Thyroid gland (tissue), 4 donors: ENCODE measurements around the gene ZNF740. TPM values are rescaled to one million over a fixed set of nuclear protein-coding genes. Genes with fewer than 3 reads are reported as not detected.
"Not testable (repeated sequence)": the region's sequence is repeated elsewhere in the genome, so short reads cannot be mapped to it uniquely, and the experiment has no call there.

Experiments used
- DNase-seq, 2 donors: peaks; one replicate each; pipeline ENCODE4 v3.0.0-alpha.2; 2019
- H3K27ac ChIP-seq, 3 donors: fragments of 200-600 bp; sonication (generic); 1 replicate in 2 of 3; 2 replicates in 1 of 3; pipeline ENCODE4 v1.5.1; 2016 to 2019; ENCODE audit warnings: mild to moderate bottlenecking in 1 of 3, moderate library complexity in 1 of 3
- H3K27me3 ChIP-seq: fragments of 200-600 bp; sonication (generic); one replicate; pipeline ENCODE4 v1.5.1; 2019
- H3K36me3 ChIP-seq, 2 donors: fragments of 200-600 bp; sonication (generic); one replicate each; pipeline ENCODE4 v1.5.1; 2016 to 2019
- H3K4me1 ChIP-seq, 2 donors: fragments of 200-600 bp; sonication (generic); one replicate each; pipeline ENCODE4 v1.5.1; 2017 to 2019
- H3K4me3 ChIP-seq, 3 donors: fragments of 200-600 bp; sonication (generic); replicated peaks in 1 of 3; 1 replicate in 2 of 3; 2 replicates in 1 of 3; pipeline ENCODE4 v1.5.1; 2016; ENCODE audit warnings: mild to moderate bottlenecking in 1 of 3
- H3K9me3 ChIP-seq: fragments of 200-600 bp; sonication (generic); one replicate; pipeline ENCODE4 v1.5.1; 2017
- CTCF ChIP-seq, 6 experiments: fragments of 200-600 bp in 3 of 6; fragments of 450-650 bp in 3 of 6; sonication (generic) in 3 of 6; IDR thresholded peaks; one replicate each; pipeline ENCODE4 v1.5.1; 2016 to 2019; ENCODE audit warnings: antibody characterized with exemption in 6 of 6, mild to moderate bottlenecking in 2 of 6, inconsistent platforms in 1 of 6, moderate library complexity in 1 of 6
- POLR2A ChIP-seq, 2 donors: fragments of 450-650 bp; IDR thresholded peaks; one replicate each; pipeline ENCODE4 v1.6.1; 2017; ENCODE audit warnings: antibody characterized with exemption in 2 of 2, mild to moderate bottlenecking in 2 of 2, moderate library complexity in 1 of 2
- WGBS, 2 donors: methylation state at CpG; one replicate each; pipeline ENCODE4 v1.1.5; 2017; 5-methylcytosine and 5-hydroxymethylcytosine counted together
- intact Hi-C: fragments of 100-400 bp; cut with DNase I; formaldehyde crosslinking; loops from one replicate; pipeline ENCODE4 v1.15.1; 2023
- total RNA-seq, 4 donors: library from RNA; depleted of rRNA; stranded (reverse); fragments of >200 nt; gene quantifications; one replicate each; pipeline ENCODE4 v1.2.3, GENCODE V29; 2016

ZNF740 gene
- total RNA-seq, 4 donors from 2014 or later: 16.5 to 22.8 (median 20.6) TPM

- 19 to 20% methylated on average over 14 of the region's 14 CpGs for WGBS, 2 donors
- Histone ChIP-seq H3K9me3 (no peaks in the 10 kb centered on the region), H3K27me3 (no peaks in the 10 kb centered on the region), H3K36me3 (no peaks in the 10 kb centered on the region), H3K4me1 (no peaks in the 10 kb centered on the region), H3K27ac (no peak overlapping the region), H3K4me3 (no peak overlapping the region)
- peak; percentile 81 to 84 for DNase-seq
- TF ChIP-seq POLR2A (IDR thresholded peaks at IDR 0.05): no peak
- TF ChIP-seq CTCF (IDR thresholded peaks at IDR 0.05): peak; percentile 80 to 96 (median 96)
- intact Hi-C loops: no loop called here
Observed at GRCh38 chr12:53159195-53159839, 21.2 kb upstream of the ZNF740 start.

DNA sequence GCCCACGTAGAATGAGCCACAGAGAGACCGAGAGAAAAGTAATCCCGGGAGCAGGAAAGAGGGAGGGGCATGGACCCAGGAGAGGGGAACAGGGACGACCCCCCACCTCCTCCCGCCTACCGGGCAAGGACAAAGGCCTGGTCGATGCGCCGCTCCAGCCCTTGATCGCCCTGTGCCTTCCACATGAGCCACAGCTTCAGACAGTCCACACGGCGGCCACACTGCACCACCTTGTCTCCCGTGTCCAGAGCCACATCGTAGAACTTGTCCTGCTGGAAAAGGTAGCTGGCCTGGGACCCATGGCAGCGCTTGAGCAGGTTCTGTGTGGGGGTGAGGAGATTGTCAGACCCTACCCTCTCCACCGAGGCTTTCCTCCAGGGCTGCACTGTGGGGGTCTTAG lies 20.5 kb upstream of the ZNF740 start:
- Histone ChIP-seq H3K36me3 (no peaks in the 10 kb centered on the region), H3K4me3 (no peak overlapping the region), H3K27ac (no peak overlapping the region), H3K9me3 (no peaks in the 10 kb centered on the region), H3K4me1 (no peaks in the 10 kb centered on the region), H3K27me3 (no peaks in the 10 kb centered on the region)
- intact Hi-C loops: loop anchor here (5.0 kb wide), 1 partner anchor 37 kb away; no protein-coding TSS in a partner anchor
- 85% methylated on average over 16 of the region's 16 CpGs for WGBS, 2 donors
- DNase-seq: no peak
- TF ChIP-seq POLR2A (IDR thresholded peaks at IDR 0.05): no peak
- TF ChIP-seq CTCF (IDR thresholded peaks at IDR 0.05): no peak

- Histone ChIP-seq H3K4me3 (no peak overlapping the region), H3K27ac (no peak overlapping the region), H3K36me3 (no peaks in the 10 kb centered on the region), H3K4me1 (no peaks in the 10 kb centered on the region), H3K9me3 (no peaks in the 10 kb centered on the region), H3K27me3 (no peaks in the 10 kb centered on the region)
- no peak for TF ChIP-seq CTCF (IDR thresholded peaks at IDR 0.05)
- no peak for DNase-seq
- 83 to 88% methylated on average over 2 of the region's 2 CpGs for WGBS, 2 donors
- intact Hi-C loops: loop anchor here (5.0 kb wide), 1 partner anchor 37 kb away; no protein-coding TSS in a partner anchor
Observed at GRCh38 chr12:53160673-53161072, 19.8 kb upstream of the ZNF740 start.

DNA sequence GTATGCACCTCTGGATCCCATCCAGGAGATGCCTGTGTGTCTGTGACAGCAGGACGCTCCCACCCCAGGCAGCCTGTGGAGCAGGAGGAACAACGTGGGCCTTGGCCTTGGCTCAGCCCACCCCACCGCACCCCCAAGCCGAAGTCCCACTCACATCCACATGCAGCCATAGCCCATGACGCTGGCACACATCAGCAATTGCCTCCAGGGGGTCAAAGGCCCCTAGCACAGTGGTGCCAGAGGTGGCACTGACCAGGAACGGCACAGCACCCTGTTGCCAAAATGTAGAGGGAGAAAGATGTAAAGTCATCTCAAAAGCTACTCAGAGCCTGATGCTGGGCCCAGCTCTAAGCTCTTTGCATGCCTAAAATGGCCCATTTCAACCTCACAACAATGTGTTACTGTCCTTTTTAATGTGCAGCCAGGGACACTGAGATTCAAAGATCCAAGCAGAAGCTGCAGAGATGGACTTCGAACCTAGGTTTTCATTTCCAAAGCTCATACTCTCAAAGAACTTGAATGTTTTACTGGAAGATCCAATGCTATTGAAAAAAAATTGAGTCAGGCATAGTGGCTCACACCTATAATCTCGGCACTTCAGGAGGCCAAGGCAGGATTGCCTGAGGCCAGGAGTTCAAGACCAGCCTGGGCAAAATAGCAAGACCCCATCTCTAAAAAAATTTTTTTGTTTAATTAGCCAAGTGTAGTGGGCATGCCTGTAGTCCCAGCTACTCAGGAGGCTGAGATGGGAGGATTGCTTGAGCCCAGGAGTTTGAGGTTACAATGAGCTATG lies 19.2 kb upstream of the ZNF740 start:
- Histone ChIP-seq H3K36me3 (no peaks in the 10 kb centered on the region), H3K4me1 (no peaks in the 10 kb centered on the region), H3K27me3 (no peaks in the 10 kb centered on the region), H3K27ac (no peak overlapping the region), H3K9me3 (no peaks in the 10 kb centered on the region), H3K4me3 (no peak overlapping the region)
- DNase-seq: no peak
- intact Hi-C loops: loop anchor here (5.0 kb wide), 1 partner anchor 36 kb away; no protein-coding TSS in a partner anchor
- TF ChIP-seq POLR2A (IDR thresholded peaks at IDR 0.05) (no peak), CTCF (IDR thresholded peaks at IDR 0.05) (no peak)
- 88 to 97% methylated on average over 4 to 8 of the region's 8 CpGs for WGBS, 2 donors

GRCh38 chr12:53163008-53163407 lies 17.5 kb upstream of the ZNF740 start:
- not testable (repeated sequence) for DNase-seq, H3K27me3 ChIP-seq, H3K4me3 ChIP-seq, H3K9me3 ChIP-seq, H3K36me3 ChIP-seq, H3K4me1 ChIP-seq, H3K27ac ChIP-seq
- intact Hi-C loops: loop anchor here (5.0 kb wide), 1 partner anchor 34 kb away; no protein-coding TSS in a partner anchor
- 100% methylated on average over 2 of the region's 2 CpGs for WGBS, 2 donors
